K562 treated with DMSO at 1 percent for 12 hours (cell line): Measurements from ENCODE around the gene PCDH17. TPM values are rescaled to one million over a fixed set of nuclear protein-coding genes. Genes with fewer than 3 reads are reported as not detected.

Experiments
- total RNA-seq: library from RNA; unstranded; fragments of 300-600 nt; gene quantifications from 2 replicates; pipeline ENCODE4 v1.2.3, GENCODE V29; 2022; ENCODE audit not compliant: insufficient read depth

The PCDH17 gene
- not detected in 2 replicates for total RNA-seq

GRCh38 chr13:57631596-57632275, at the start of gene PCDH17:
Gene PCDH17, plus strand, starts transcription at chr13:57631744. Its CDS starts 803 bp downstream, at chr13:57632547.

